ENCODE data around the gene DUSP2.

- TF ChIP-seq CTCF (IDR thresholded peaks at IDR 0.05) (no peak), ZFX (IDR thresholded peaks at IDR 0.05; ENCODE audit: borderline replicate concordance) (no peak)
These were observed 22.8 kb downstream of the DUSP2 start for GRCh38 chr2:96122391-96122790.
